CD14-positive monocyte (primary cell): ENCODE results near the gene EML1. TPM values are rescaled to one million over a fixed set of nuclear protein-coding genes. Genes with fewer than 3 reads are reported as not detected.

ENCODE experiments used
- DNase-seq, 3 donors: peaks; one replicate each; pipeline ENCODE4 v3.0.0-alpha.2; 2011 to 2022
- H2AFZ ChIP-seq: 2 replicates; pipeline ENCODE4 v1.6.0; 2012; ENCODE audit warnings: mild to moderate bottlenecking, low read depth, low read length, inconsistent platforms; ENCODE audit not compliant: insufficient read depth, poor library complexity, severe bottlenecking
- H3K27ac ChIP-seq, 2 donors: 1 replicate in 1 of 2; 2 replicates in 1 of 2; pipeline ENCODE4 v1.5.1; 2012 to 2013; ENCODE audit warnings: low read length in 2 of 2, control low read depth in 1 of 2, inconsistent platforms in 1 of 2, low read depth in 1 of 2, mild to moderate bottlenecking in 1 of 2
- H3K27me3 ChIP-seq, 2 donors: one replicate each; pipeline versions ENCODE4 v1.6.0 to v1.6.1; 2011 to 2013; ENCODE audit warnings: low read length in 2 of 2; ENCODE audit not compliant: control insufficient read depth in 2 of 2, insufficient read depth in 2 of 2
- H3K36me3 ChIP-seq, 2 donors: replicated peaks in 1 of 2; 1 replicate in 1 of 2; 2 replicates in 1 of 2; pipeline versions ENCODE4 v1.5.1 to v1.6.1; 2012 to 2013; ENCODE audit warnings: low read length in 2 of 2, control low read depth in 1 of 2, inconsistent platforms in 1 of 2, mild to moderate bottlenecking in 1 of 2; ENCODE audit not compliant: insufficient read depth in 2 of 2, control insufficient read depth in 1 of 2
- H3K4me1 ChIP-seq, 2 donors: 1 replicate in 1 of 2; 2 replicates in 1 of 2; pipeline versions ENCODE4 v1.5.1 to v1.6.1; 2012 to 2013; ENCODE audit warnings: low read length in 2 of 2, control low read depth in 1 of 2, inconsistent platforms in 1 of 2, mild to moderate bottlenecking in 1 of 2, moderate library complexity in 1 of 2; ENCODE audit not compliant: insufficient read depth in 2 of 2, control insufficient read depth in 1 of 2
- H3K4me2 ChIP-seq: replicated peaks from 2 replicates; pipeline ENCODE3; 2012; ENCODE audit warnings: low read length, moderate library complexity, mild to moderate bottlenecking; ENCODE audit not compliant: poor library complexity, severe bottlenecking; ENCODE audit errors: extremely low read depth
- H3K4me3 ChIP-seq, 3 experiments: fragments of 200-600 bp in 1 of 3; sonication (generic) in 1 of 3; replicated peaks in 1 of 3; 1 replicate in 2 of 3; 2 replicates in 1 of 3; pipeline ENCODE4 v1.5.1; 2011 to 2013; ENCODE audit warnings: low read length in 3 of 3, mild to moderate bottlenecking in 3 of 3, control low read depth in 2 of 3, low read depth in 2 of 3, inconsistent platforms in 1 of 3, moderate library complexity in 1 of 3
- H3K79me2 ChIP-seq: 2 replicates; pipeline ENCODE4 v1.6.0; 2012; ENCODE audit warnings: mild to moderate bottlenecking, control low read depth, inconsistent platforms, low read length, moderate library complexity; ENCODE audit not compliant: insufficient read depth
- H3K9ac ChIP-seq: 2 replicates; pipeline ENCODE4 v1.6.0; 2017; ENCODE audit warnings: low read length, mild to moderate bottlenecking; ENCODE audit not compliant: insufficient read depth, poor library complexity, severe bottlenecking
- H3K9me3 ChIP-seq, 2 donors: replicated peaks in 1 of 2; 1 replicate in 1 of 2; 2 replicates in 1 of 2; pipeline versions ENCODE4 v1.5.1 to v1.6.1; 2012 to 2013; ENCODE audit warnings: low read length in 2 of 2, control low read depth in 1 of 2; ENCODE audit not compliant: control insufficient read depth in 1 of 2, insufficient read depth in 1 of 2
- H4K20me1 ChIP-seq: 2 replicates; pipeline ENCODE4 v1.6.0; 2012; ENCODE audit warnings: mild to moderate bottlenecking, low read length, control low read depth, moderate library complexity; ENCODE audit not compliant: insufficient read depth
- H3K27ac Mint-ChIP-seq, 7 donors: one replicate each; pipeline ENCODE4 v1.8.0; 2020; ENCODE audit warnings: mild to moderate bottlenecking in 7 of 7, mixed read lengths in 7 of 7, moderate library complexity in 6 of 7, inconsistent platforms in 2 of 7
- H3K27me3 Mint-ChIP-seq, 3 donors: one replicate each; pipeline ENCODE4 v1.8.0; 2021 to 2022; ENCODE audit warnings: low read depth in 3 of 3, mild to moderate bottlenecking in 3 of 3, mixed read lengths in 3 of 3, moderate library complexity in 3 of 3, inconsistent platforms in 1 of 3
- H3K36me3 Mint-ChIP-seq, 2 donors: one replicate each; pipeline ENCODE4 v1.8.0; 2020; ENCODE audit warnings: mixed read lengths in 2 of 2, inconsistent platforms in 1 of 2, mild to moderate bottlenecking in 1 of 2
- H3K4me1 Mint-ChIP-seq: one replicate; pipeline ENCODE4 v1.8.0; 2020; ENCODE audit warnings: mild to moderate bottlenecking, mixed read lengths
- H3K4me3 Mint-ChIP-seq, 2 donors: one replicate each; pipeline ENCODE4 v1.8.0; 2020; ENCODE audit warnings: mild to moderate bottlenecking in 2 of 2, mixed read lengths in 2 of 2, moderate library complexity in 1 of 2
- H3K9me3 Mint-ChIP-seq, 7 donors: one replicate each; pipeline ENCODE4 v1.8.0; 2020 to 2022; ENCODE audit warnings: mixed read lengths in 7 of 7, mild to moderate bottlenecking in 6 of 7, moderate library complexity in 6 of 7, inconsistent platforms in 2 of 7
- WGBS: methylation state at CpG from one replicate; pipeline ENCODE4 v1.1.5; 2013; ENCODE audit warnings: missing lambda C conversion rate; ENCODE audit not compliant: insufficient coverage; 5-methylcytosine and 5-hydroxymethylcytosine counted together
- intact Hi-C, 2 donors: fragments of 100-400 bp; cut with micrococcal nuclease; formaldehyde crosslinking; loops; one replicate each; pipeline versions ENCODE4 v1.15.0 to v1.15.1; 2023
- polyA plus RNA-seq, 3 donors: library from polyadenylated mRNA; depleted of rRNA in 1 of 3; unstranded in 2 of 3; stranded (reverse) in 1 of 3; fragments of 300-500 nt in 2 of 3; fragments of >200 nt in 1 of 3; fragmentation: Illumina TruSeq in 2 of 3; gene quantifications; 1 replicate in 2 of 3; 2 replicates in 1 of 3; pipeline ENCODE4 v1.2.3, GENCODE V29; 2012 to 2021
- TF ChIP-seq, protein P1 (sequence below): fragments of 200-600 bp; IDR thresholded peaks from one replicate; pipeline ENCODE4 v1.8.0; 2022; ENCODE audit warnings: antibody characterized with exemption, mild to moderate bottlenecking

Gene EML1
- polyA plus RNA-seq, 3 donors, result not detected

GRCh38 chr14:99916091-99916383 lies 122.8 kb downstream of the EML1 start:
- Histone ChIP-seq H3K27me3 (peaks cover 0 to 4% of the 10 kb centered on the region in 2 donors), H3K36me3 (no peaks in the 10 kb centered on the region), H3K9ac (no peak overlapping the region), H3K9me3 (no peaks in the 10 kb centered on the region), H3K4me2 (no peak overlapping the region), H3K4me1 (no peaks in the 10 kb centered on the region), H3K27ac (no peak overlapping the region), H2AFZ (no peak overlapping the region), H4K20me1 (no peaks in the 10 kb centered on the region), H3K79me2 (no peaks in the 10 kb centered on the region), H3K4me3 (no peak overlapping the region)
- 100% methylated on average over 1 of the region's 2 CpGs for WGBS
- TF ChIP-seq, protein P1, sequence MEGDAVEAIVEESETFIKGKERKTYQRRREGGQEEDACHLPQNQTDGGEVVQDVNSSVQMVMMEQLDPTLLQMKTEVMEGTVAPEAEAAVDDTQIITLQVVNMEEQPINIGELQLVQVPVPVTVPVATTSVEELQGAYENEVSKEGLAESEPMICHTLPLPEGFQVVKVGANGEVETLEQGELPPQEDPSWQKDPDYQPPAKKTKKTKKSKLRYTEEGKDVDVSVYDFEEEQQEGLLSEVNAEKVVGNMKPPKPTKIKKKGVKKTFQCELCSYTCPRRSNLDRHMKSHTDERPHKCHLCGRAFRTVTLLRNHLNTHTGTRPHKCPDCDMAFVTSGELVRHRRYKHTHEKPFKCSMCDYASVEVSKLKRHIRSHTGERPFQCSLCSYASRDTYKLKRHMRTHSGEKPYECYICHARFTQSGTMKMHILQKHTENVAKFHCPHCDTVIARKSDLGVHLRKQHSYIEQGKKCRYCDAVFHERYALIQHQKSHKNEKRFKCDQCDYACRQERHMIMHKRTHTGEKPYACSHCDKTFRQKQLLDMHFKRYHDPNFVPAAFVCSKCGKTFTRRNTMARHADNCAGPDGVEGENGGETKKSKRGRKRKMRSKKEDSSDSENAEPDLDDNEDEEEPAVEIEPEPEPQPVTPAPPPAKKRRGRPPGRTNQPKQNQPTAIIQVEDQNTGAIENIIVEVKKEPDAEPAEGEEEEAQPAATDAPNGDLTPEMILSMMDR, result no peak
- no peak overlapping the region for H3K27ac Mint-ChIP-seq
- H3K36me3 Mint-ChIP-seq, result no peaks in the 10 kb centered on the region
- peaks cover 6 to 16% (median 9%) of the 10 kb centered on the region in 3 donors for H3K27me3 Mint-ChIP-seq
- no peak overlapping the region for H3K4me3 Mint-ChIP-seq
- DNase-seq, result no peak
- intact Hi-C loops, result no loop called here
- peaks cover 0 to 5% (median 0%) of the 10 kb centered on the region in 7 donors for H3K9me3 Mint-ChIP-seq
- no peaks in the 10 kb centered on the region for H3K4me1 Mint-ChIP-seq

- DNase-seq, result no peak
- H3K9me3 ChIP-seq, result no peaks in the 10 kb centered on the region
- H3K27me3 Mint-ChIP-seq, result peaks cover 9 to 14% (median 9%) of the 10 kb centered on the region in 3 donors
- H3K27ac ChIP-seq, result no peak overlapping the region
- H3K4me1 ChIP-seq, result no peaks in the 10 kb centered on the region
- H3K4me1 Mint-ChIP-seq, result no peaks in the 10 kb centered on the region
- H4K20me1 ChIP-seq, result no peaks in the 10 kb centered on the region
- no peaks in the 10 kb centered on the region for H3K79me2 ChIP-seq
- no peak overlapping the region for H3K4me3 Mint-ChIP-seq
- no peak overlapping the region for H3K4me2 ChIP-seq
- H3K4me3 ChIP-seq, result no peak overlapping the region
- no peak overlapping the region for H2AFZ ChIP-seq
- WGBS, result 100% methylated on average over 1 of the region's 6 CpGs
- no peaks in the 10 kb centered on the region for H3K36me3 ChIP-seq
- TF ChIP-seq, protein P1, result no peak
- H3K36me3 Mint-ChIP-seq, result no peaks in the 10 kb centered on the region
- H3K9me3 Mint-ChIP-seq, result peaks cover 0 to 2% (median 0%) of the 10 kb centered on the region in 7 donors
- intact Hi-C loops, result no loop called here
- no peak overlapping the region for H3K27ac Mint-ChIP-seq
- H3K9ac ChIP-seq, result no peak overlapping the region
- H3K27me3 ChIP-seq, result peaks cover 0 to 4% of the 10 kb centered on the region in 2 donors
Observed at GRCh38 chr14:99918781-99919180, 125.6 kb downstream of the EML1 start.
